Ectodermal cell (in vitro differentiated cells): ENCODE measurements around the gene ETF1.
A peak's percentile ranks its signal among the peaks of the same experiment; 100 is the strongest.
"Not testable (repeated sequence)": the region's sequence is repeated elsewhere in the genome, so short reads cannot be mapped to it uniquely, and the experiment has no call there.

ENCODE experiments used
- H3K27ac ChIP-seq: 2 replicates; pipeline ENCODE4 v1.7.0; 2013; ENCODE audit warnings: mild to moderate bottlenecking, low read depth, low read length; ENCODE audit not compliant: insufficient read depth, poor library complexity, severe bottlenecking
- H3K27me3 ChIP-seq: 2 replicates; pipeline ENCODE4 v1.7.0; 2013; ENCODE audit warnings: mild to moderate bottlenecking, low read length; ENCODE audit not compliant: insufficient read depth, control insufficient read depth, poor library complexity, severe bottlenecking
- H3K36me3 ChIP-seq: one replicate; pipeline ENCODE4 v1.7.0; 2013; ENCODE audit warnings: low read length; ENCODE audit not compliant: control insufficient read depth, insufficient read depth
- H3K4me1 ChIP-seq: one replicate; pipeline ENCODE4 v1.7.0; 2013; ENCODE audit warnings: low read length; ENCODE audit not compliant: control insufficient read depth, insufficient read depth
- H3K4me3 ChIP-seq: 2 replicates; pipeline ENCODE4 v1.7.0; 2013; ENCODE audit warnings: low read depth, low read length, control low read depth; ENCODE audit not compliant: insufficient read depth
- H3K9me3 ChIP-seq: 2 replicates; pipeline ENCODE4 v1.7.0; 2013; ENCODE audit warnings: mild to moderate bottlenecking, low read length, moderate library complexity; ENCODE audit not compliant: control insufficient read depth
- whole genome bisulfite sequencing, 2 experiments: methylation state at CpG; one replicate each; pipeline ENCODE4 v1.1.7; 2013; ENCODE audit warnings: missing lambda C conversion rate in 2 of 2; 5-methylcytosine and 5-hydroxymethylcytosine counted together

Gene ETF1

GRCh38 chr5:138491669-138492559 is 51.1 kb downstream of the ETF1 start:
- peaks cover 30% of the 10 kb centered on the region for H3K4me1 ChIP-seq
- no peak overlapping the region for H3K27ac ChIP-seq
- no peaks in the 10 kb centered on the region for H3K36me3 ChIP-seq
- peak overlapping the region; percentile 53 for H3K4me3 ChIP-seq
- WGBS, 2 experiments: 4% methylated on average over 93 of the region's 93 CpGs
- no peaks in the 10 kb centered on the region for H3K9me3 ChIP-seq
- H3K27me3 ChIP-seq: peaks cover 32% of the 10 kb centered on the region

- H3K27me3 ChIP-seq: peaks cover 32% of the 10 kb centered on the region
- 68 to 73% methylated on average over 11 of the region's 11 CpGs for WGBS, 2 experiments
- no peak overlapping the region for H3K27ac ChIP-seq
- peak overlapping the region; percentile 53 for H3K4me3 ChIP-seq
- H3K36me3 ChIP-seq: no peaks in the 10 kb centered on the region
- H3K9me3 ChIP-seq: no peaks in the 10 kb centered on the region
- peaks cover 33% of the 10 kb centered on the region for H3K4me1 ChIP-seq
Measured at GRCh38 chr5:138491284-138491648, 51.8 kb downstream of the ETF1 start.

DNA sequence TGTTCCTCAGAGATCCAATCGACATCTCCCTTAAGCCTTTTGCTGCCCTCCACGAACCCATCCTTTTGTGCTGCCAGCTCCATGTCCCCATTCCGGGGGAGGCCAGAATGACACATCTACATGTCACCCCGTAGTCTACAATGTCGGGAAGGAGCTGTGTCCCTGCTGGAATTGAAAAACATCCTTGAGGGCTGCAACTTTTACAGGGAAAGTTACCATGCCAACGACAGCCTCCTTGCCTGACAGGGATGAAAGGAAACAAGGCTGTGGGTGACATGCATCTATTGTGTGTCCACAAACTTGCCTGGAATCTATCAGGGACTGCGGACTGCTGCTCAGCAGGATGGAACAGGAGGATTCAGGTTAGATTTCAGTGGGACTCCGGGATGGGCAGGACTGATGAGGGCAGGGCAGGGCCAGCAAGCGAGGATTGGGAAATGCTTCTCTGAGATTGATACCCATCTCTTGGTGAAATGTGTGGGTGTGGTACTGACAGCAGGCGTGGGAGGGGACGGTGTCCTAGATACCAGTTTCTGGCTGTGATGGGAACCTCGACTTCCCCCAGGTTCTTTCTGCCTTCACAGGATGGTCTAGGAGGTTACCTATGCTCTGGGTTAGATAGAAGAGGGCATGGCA is 52.3 kb downstream of the ETF1 start:
- peaks cover 33% of the 10 kb centered on the region for H3K4me1 ChIP-seq
- H3K27me3 ChIP-seq: peaks cover 32% of the 10 kb centered on the region
- no peaks in the 10 kb centered on the region for H3K9me3 ChIP-seq
- H3K27ac ChIP-seq: peak overlapping the region; percentile 33
- peak overlapping the region; percentile 6 for H3K4me3 ChIP-seq
- no peaks in the 10 kb centered on the region for H3K36me3 ChIP-seq
- 74 to 79% methylated on average over 12 of the region's 12 CpGs for WGBS, 2 experiments

- Histone ChIP-seq H3K36me3 (no peaks in the 10 kb centered on the region), H3K27ac (no peak overlapping the region), H3K4me1 (peaks cover 33% of the 10 kb centered on the region), H3K9me3 (no peaks in the 10 kb centered on the region), H3K4me3 (no peak overlapping the region), H3K27me3 (peaks cover 32% of the 10 kb centered on the region)
- WGBS, 2 experiments: 83% methylated on average over 5 of the region's 5 CpGs
Measured at GRCh38 chr5:138489683-138490061, 53.4 kb downstream of the ETF1 start.

DNA sequence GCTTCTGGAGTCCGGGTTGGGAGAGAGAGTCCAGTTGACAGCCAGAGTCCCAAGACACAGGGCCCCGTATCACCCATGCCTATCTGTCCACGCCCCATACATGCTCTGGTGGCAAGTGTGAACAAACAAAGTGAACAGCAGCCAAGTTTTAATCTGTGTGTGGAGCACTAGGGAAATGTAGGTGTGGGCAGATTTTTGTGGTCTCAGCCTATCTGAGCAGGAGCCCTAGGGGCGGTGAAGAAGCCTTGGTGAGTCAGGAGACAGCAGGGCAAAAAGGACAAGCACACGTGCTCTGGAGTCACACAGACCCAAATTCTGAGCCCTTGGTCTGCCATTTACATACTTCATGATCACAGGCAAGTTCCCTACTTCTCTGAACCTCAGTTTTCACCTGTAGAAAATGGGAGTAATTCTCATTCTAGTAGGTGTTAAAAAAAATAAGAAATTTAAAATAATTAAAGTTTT is 54.5 kb downstream of the ETF1 start:
- 91 to 92% methylated on average over 5 of the region's 5 CpGs for WGBS, 2 experiments

GRCh38 chr5:138482638-138483037 is 60.4 kb downstream of the ETF1 start:
- H3K27ac ChIP-seq: no peak overlapping the region
- no peaks in the 10 kb centered on the region for H3K27me3 ChIP-seq
- H3K4me1 ChIP-seq: peaks cover 3% of the 10 kb centered on the region
- no peaks in the 10 kb centered on the region for H3K9me3 ChIP-seq
- H3K4me3 ChIP-seq: no peak overlapping the region
- WGBS, 2 experiments: 74% methylated on average over 4 of the region's 4 CpGs
- no peaks in the 10 kb centered on the region for H3K36me3 ChIP-seq

More for the DNA sequence above, 54.5 kb downstream of the ETF1 start:
- Histone ChIP-seq H3K27ac (no peak overlapping the region), H3K4me1 (peaks cover 29% of the 10 kb centered on the region), H3K9me3 (no peaks in the 10 kb centered on the region), H3K36me3 (no peaks in the 10 kb centered on the region), H3K4me3 (no peak overlapping the region), H3K27me3 (peaks cover 32% of the 10 kb centered on the region)

GRCh38 chr5:138476918-138477317 is 66.1 kb downstream of the ETF1 start:
- Histone ChIP-seq H3K27ac (no peak overlapping the region), H3K9me3 (no peaks in the 10 kb centered on the region), H3K4me1 (no peaks in the 10 kb centered on the region), H3K27me3 (peaks cover 6% of the 10 kb centered on the region), H3K36me3 (no peaks in the 10 kb centered on the region), H3K4me3 (no peak overlapping the region)
- WGBS, 2 experiments: 94 to 95% methylated on average over 6 to 7 of the region's 7 CpGs

GRCh38 chr5:138473151-138473550 is 69.9 kb downstream of the ETF1 start:
- not testable (repeated sequence) for H3K36me3 ChIP-seq, H3K4me1 ChIP-seq, H3K4me3 ChIP-seq, H3K27me3 ChIP-seq, H3K27ac ChIP-seq, H3K9me3 ChIP-seq
- 93 to 97% methylated on average over 5 of the region's 5 CpGs for WGBS, 2 experiments

- 51 to 56% methylated on average over 6 of the region's 6 CpGs for WGBS, 2 experiments
- Histone ChIP-seq H3K27me3 (peaks cover 12% of the 10 kb centered on the region), H3K36me3 (peaks cover 7% of the 10 kb centered on the region), H3K4me3 (no peak overlapping the region), H3K9me3 (no peaks in the 10 kb centered on the region), H3K27ac (no peak overlapping the region), H3K4me1 (no peaks in the 10 kb centered on the region)
Measured at GRCh38 chr5:138472353-138472752, 70.7 kb downstream of the ETF1 start.

- WGBS, 2 experiments: 94% methylated on average over 2 of the region's 2 CpGs
- no peaks in the 10 kb centered on the region for H3K9me3 ChIP-seq
Measured at GRCh38 chr5:138471052-138471361, 72.0 kb downstream of the ETF1 start.

More at GRCh38 chr5:138471052-138471361, 72.0 kb downstream of the ETF1 start:
- H3K4me1 ChIP-seq: peaks cover 7% of the 10 kb centered on the region
- peaks cover 26% of the 10 kb centered on the region for H3K27me3 ChIP-seq
- no peak overlapping the region for H3K4me3 ChIP-seq
- H3K27ac ChIP-seq: no peak overlapping the region
- peaks cover 11% of the 10 kb centered on the region for H3K36me3 ChIP-seq
